ENCODE results near the gene HERC6. TPM values are rescaled to one million over a fixed set of nuclear protein-coding genes. Genes with fewer than 3 reads are reported as not detected.
A peak's percentile ranks its signal among the peaks of the same experiment; 100 is the strongest.
"Not testable (repeated sequence)": the region's sequence is repeated elsewhere in the genome, so short reads cannot be mapped to it uniquely, and the experiment has no call there.

HERC6 gene
- total RNA-seq, 1 experiment from 2014 or later = 23.3 TPM

DNA sequence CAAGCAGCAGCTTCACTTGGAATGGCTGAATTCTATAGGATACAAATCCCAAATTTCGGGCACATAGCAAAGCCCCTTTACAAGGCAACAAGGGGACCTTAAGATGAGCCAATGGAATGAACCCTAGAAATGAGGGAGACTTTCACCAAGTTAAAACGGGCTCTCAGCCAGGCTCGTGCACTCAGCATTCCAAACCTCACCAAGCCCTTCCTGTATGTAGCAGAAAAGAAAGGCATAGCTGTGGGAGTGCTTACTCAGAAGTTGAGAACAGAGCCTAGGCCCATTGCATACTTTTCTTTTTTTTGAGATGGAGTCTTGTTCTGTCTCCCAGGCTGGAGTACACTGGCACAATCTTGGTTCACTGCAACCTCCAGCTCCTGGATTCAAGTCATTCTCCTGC is 67.5 kb downstream of the HERC6 start:
- no peak for DNase-seq (ENCODE audit: low spot score)

DNA sequence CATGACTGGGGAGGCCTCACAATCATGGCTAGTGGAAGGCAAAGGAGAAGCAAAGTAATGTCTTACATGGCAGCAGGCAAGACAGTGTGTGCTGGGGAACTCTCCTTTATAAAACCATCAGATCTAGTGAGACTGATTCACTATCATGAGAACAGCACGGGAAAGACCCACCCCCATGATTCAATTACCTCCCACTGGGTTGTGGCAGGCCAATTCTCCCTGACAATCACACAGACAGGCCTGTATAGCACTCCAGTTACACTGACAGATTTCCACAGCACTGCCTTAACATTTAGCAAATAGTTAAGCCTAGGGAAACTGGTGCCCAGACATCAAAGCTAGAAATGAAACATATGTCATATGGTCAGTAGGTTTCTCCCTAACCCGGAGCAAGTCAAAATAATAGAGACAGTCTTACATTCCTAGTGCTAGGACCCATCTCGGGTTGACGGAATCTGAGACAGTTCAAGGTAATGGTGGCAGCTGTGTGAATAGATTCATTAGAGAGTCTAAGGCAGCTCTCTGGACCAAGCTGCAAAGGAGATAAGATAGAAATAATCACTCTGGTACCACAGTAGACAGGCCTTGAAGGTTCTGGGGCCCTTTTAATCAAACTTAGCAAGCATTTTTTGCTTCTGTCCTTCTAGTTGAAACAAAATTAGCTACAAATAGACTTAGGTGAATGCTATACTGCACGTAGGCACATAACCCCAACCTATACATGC is 68.9 kb downstream of the HERC6 start:
- no peak for DNase-seq (ENCODE audit: low spot score)

DNA sequence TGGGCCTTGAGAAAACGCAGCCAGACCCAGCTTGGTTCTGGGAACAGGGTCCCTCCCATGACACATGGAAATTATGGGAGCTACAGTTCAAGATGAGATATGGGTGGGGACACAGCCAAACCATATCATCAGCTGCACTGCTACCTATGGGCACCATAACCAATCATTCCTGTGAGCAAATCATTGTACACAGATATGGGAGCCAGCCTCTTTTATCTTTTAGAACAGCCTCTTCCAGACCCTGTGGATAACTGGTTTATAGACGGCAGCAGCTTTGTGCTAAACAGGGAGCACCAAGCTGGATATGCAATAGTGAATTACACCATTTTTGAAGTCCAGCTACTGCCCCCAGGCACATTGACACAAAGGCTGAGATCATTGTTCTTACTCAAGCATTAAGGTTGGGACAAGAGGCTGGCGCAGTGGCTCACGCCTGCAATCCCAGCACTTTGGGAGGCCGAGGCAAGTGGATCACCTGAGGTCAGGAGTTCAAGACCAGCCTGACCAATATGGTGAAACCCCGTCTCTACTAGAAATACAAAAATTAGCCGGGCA is 69.6 kb downstream of the HERC6 start:
- not testable (repeated sequence) for DNase-seq (ENCODE audit: low spot score)

GRCh38 chr4:88448889-88449288 is 70.2 kb downstream of the HERC6 start:
- DNase-seq (ENCODE audit: low spot score) = no peak

DNA sequence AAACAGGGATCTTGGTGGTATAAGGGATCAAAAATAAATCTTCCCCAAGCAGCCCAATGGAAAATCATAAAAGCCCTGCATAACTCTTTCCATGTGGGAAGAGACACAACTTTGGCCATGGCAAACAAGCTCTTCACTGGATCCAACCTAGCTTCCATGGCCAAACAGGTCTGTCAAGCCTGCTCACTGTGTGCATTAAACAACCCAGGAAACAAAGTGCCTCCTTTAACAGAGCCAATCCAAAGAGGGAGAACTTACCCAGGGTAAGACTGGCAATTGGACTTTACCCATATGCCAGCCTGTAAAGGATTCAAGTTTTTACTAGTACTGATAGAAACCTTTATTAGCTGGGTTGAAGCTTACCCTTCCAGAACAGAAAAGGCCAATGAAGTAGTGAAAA is 70.6 kb downstream of the HERC6 start:
- DNase-seq (ENCODE audit: low spot score) = no peak

DNA sequence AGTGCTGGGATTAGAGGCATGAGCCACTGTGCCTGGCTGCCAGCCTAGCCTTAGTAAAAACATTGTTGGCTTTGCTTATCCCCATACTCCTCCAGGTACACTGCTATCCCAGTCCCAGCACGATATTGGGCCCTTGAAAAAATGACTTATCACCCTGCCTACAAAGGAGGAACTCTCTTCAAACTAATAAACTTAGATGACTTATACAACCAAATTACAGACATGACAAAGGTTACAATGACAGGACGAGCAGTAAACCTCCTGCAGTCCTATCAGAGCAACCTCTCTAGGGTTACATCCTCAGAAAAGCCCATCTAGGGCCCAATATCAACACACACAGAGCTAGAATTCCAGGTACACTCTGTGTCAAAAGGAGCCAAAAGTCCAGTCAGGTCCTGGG is 72.6 kb downstream of the HERC6 start:
- DNase-seq (ENCODE audit: low spot score) = no peak

- DNase-seq (ENCODE audit: low spot score) = no peak
Measured at GRCh38 chr4:88452912-88453311, 74.3 kb downstream of the HERC6 start.

- peak; percentile 97 for DNase-seq (ENCODE audit: low spot score)
Measured at GRCh38 chr4:88456670-88457306, 78.1 kb downstream of the HERC6 start, which contains the start of gene HERC5. TSS of gene HERC5 (plus strand) at chr4:88457119. CDS start at chr4:88457270, 151 bp downstream.

DNA sequence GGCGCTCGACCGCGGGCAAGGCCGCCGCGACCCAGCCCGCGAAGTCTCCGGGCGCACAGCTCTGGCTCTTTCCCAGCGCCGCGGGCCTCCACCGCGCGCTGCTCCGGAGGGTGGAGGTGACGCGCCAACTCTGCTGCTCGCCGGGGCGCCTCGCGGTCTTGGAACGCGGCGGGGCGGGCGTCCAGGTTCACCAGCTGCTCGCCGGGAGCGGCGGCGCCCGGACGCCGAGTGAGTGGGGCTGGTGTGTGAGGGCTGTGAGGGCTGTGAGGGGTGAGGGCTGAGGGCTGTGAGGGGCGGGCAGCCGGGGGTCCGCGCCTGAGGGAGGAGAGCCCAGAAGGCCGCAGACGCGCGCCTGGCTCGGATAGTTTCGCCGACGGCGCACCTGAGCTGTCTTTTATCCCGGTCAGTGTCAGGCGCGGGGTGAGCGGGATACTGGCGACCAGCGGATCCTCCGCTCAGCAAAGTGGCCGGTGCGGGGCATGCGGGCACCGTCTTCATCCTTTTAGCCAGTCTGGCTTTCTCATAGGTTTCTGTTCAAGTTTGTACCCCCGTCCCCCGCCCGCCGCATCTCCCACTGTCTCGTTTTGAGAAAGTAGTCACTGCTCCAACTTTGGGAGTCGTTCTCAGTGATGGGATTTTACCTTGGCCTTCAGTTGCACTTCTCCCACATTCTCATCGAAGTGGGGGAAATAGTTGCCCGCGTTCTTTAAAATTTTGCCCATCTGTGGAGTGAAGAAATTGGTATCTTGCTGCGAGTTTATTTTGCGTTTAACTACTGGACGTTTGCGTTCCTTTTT is 78.9 kb downstream of the HERC6 start:
- DNase-seq (ENCODE audit: low spot score) = peak; percentile 8

- DNase-seq (ENCODE audit: low spot score) = no peak
Measured at GRCh38 chr4:88458104-88458740, 79.6 kb downstream of the HERC6 start.

DNA sequence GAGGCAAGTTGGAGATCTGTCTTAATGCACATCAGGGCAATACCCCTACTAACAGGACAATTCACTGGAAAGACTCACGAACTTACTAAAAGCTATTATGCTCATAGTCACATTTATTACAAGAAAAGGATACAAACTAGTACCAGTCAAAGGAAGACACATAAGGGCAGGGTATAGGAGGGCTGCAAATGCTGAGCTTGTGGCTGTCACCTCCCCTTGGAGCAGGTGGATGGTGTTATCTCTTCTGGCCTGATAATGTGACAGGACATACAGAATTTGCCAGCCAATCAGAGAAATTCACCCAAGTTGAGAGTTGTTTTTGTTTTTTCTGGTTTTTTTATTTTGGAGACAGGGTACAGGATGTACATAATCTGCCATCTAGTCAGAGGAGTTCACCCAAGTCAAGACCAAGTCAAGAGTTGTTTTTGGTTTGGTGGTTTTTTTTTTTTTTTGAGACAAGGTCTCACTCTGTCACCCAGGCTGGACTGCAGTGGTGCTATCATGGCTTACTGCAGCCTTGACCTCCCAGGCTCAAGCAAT is 87.1 kb downstream of the HERC6 start:
- no peak for DNase-seq (ENCODE audit: low spot score)

GRCh38 chr4:88467392-88467791 is 88.7 kb downstream of the HERC6 start:
- no peak for DNase-seq (ENCODE audit: low spot score)

GRCh38 chr4:88477229-88477860 is 98.7 kb downstream of the HERC6 start:
- DNase-seq (ENCODE audit: low spot score) = no peak

- no peak for DNase-seq (ENCODE audit: low spot score)
Measured at GRCh38 chr4:88478247-88478646, 99.6 kb downstream of the HERC6 start.

DNA sequence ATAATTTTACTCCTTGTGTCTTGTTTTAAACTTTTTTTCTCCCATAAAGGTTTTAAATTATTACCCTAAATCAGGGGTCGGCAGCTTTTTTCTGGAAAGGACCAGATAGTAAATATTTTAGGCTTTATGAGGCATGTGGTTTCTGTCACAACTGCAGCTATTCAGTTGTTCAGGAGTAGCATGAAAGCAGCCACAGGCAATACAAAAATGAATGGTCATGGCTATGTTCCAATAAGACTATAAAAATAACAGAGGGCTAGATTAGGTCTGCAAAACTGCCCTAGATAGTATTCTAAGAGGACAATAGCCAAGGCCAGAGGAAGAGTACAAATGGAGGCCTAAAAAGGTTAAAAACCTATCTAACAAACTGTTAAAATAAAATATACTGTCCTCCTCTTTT is 102.9 kb downstream of the HERC6 start:
- DNase-seq (ENCODE audit: low spot score) = no peak

GRCh38 chr4:88489100-88489761 is 110.6 kb downstream of the HERC6 start:
- no peak for DNase-seq (ENCODE audit: low spot score)
